Vagina (tissue), 2 donors: Measurements from ENCODE around the gene SPINT2.

ENCODE experiments used
- CTCF ChIP-seq, 3 experiments: fragments of 450-650 bp in 2 of 3; fragments of 200-600 bp in 1 of 3; sonication (generic) in 1 of 3; IDR thresholded peaks; one replicate each; pipeline ENCODE4 v1.5.1; 2017 to 2019; ENCODE audit warnings: antibody characterized with exemption in 3 of 3, mild to moderate bottlenecking in 2 of 3, moderate library complexity in 2 of 3
- POLR2A ChIP-seq, 2 donors: fragments of 450-650 bp; IDR thresholded peaks; one replicate each; pipeline ENCODE4 v1.6.1; 2017; ENCODE audit warnings: antibody characterized with exemption in 2 of 2, mild to moderate bottlenecking in 2 of 2, moderate library complexity in 2 of 2
- POLR2AphosphoS5 ChIP-seq, 2 donors: sonication (generic); formaldehyde crosslinking; IDR thresholded peaks; one replicate each; pipeline ENCODE4 v1.9.0; 2017; ENCODE audit warnings: antibody characterized with exemption in 2 of 2, mild to moderate bottlenecking in 2 of 2, low read depth in 1 of 2; ENCODE audit not compliant: insufficient read depth in 1 of 2

GRCh38 chr19:38278751-38279150 is 14.4 kb downstream of the SPINT2 start:
- no peak for TF ChIP-seq POLR2A (IDR thresholded peaks at IDR 0.05)
- TF ChIP-seq CTCF (IDR thresholded peaks at IDR 0.05) = no peak
- TF ChIP-seq POLR2AphosphoS5 (IDR thresholded peaks at IDR 0.05; ENCODE audit: insufficient read depth in 1 of 2, low read depth in 1 of 2) = no peak
